ENCODE measurements around the gene FBLIM1. TPM values are rescaled to one million over a fixed set of nuclear protein-coding genes. Genes with fewer than 3 reads are reported as not detected.

Gene FBLIM1
- total and polyA plus RNA-seq, 11 donors = 31.6 to 103 (median 69.8) TPM

GRCh38 chr1:15808955-15809354 is 50.4 kb downstream of the FBLIM1 start:
- H3K27ac ChIP-seq = no peak overlapping the region
- no peak for ATAC-seq
- H3K36me3 ChIP-seq = no peaks in the 10 kb centered on the region
- H3K27me3 ChIP-seq = no peaks in the 10 kb centered on the region
- peaks cover 0 to 5% (median 0%) of the 10 kb centered on the region in 12 donors for H3K4me1 ChIP-seq
- intact Hi-C loops (cut with DNase I) = loop anchor here in 2 of 10 donors (5.0 to 10.0 kb wide), 2 partner anchors 243 to 246 kb away; no protein-coding TSS in a partner anchor
- no peak overlapping the region for H3K4me3 ChIP-seq
- no peak for DNase-seq
- 82 to 100% (median 93%) methylated on average over 1 of the region's 1 CpG for WGBS, 4 donors
- TF ChIP-seq POLR2A (IDR thresholded peaks at IDR 0.05) = no peak
- TF ChIP-seq, protein P1, sequence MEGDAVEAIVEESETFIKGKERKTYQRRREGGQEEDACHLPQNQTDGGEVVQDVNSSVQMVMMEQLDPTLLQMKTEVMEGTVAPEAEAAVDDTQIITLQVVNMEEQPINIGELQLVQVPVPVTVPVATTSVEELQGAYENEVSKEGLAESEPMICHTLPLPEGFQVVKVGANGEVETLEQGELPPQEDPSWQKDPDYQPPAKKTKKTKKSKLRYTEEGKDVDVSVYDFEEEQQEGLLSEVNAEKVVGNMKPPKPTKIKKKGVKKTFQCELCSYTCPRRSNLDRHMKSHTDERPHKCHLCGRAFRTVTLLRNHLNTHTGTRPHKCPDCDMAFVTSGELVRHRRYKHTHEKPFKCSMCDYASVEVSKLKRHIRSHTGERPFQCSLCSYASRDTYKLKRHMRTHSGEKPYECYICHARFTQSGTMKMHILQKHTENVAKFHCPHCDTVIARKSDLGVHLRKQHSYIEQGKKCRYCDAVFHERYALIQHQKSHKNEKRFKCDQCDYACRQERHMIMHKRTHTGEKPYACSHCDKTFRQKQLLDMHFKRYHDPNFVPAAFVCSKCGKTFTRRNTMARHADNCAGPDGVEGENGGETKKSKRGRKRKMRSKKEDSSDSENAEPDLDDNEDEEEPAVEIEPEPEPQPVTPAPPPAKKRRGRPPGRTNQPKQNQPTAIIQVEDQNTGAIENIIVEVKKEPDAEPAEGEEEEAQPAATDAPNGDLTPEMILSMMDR (IDR thresholded peaks at IDR 0.05) = no peak
- no peaks in the 10 kb centered on the region for H3K9me3 ChIP-seq

- intact Hi-C loops (cut with DNase I) = loop anchor here in 2 of 10 donors (10.0 kb wide), 2 partner anchors 95 to 105 kb away; no protein-coding TSS in a partner anchor
- ATAC-seq (no peak), DNase-seq (no peak)
- H3K9me3 ChIP-seq = no peaks in the 10 kb centered on the region
- H3K4me1 ChIP-seq = peaks cover 0 to 5% (median 0%) of the 10 kb centered on the region in 12 donors
- no peaks in the 10 kb centered on the region for H3K27me3 ChIP-seq
- no peak overlapping the region for H3K27ac ChIP-seq
- TF ChIP-seq, protein P1 (IDR thresholded peaks at IDR 0.05) = no peak
- no peak for TF ChIP-seq POLR2A (IDR thresholded peaks at IDR 0.05)
- 54 to 70% (median 64%) methylated on average over 1 of the region's 1 CpG for WGBS, 4 donors
- H3K4me3 ChIP-seq = no peak overlapping the region
- H3K36me3 ChIP-seq = no peaks in the 10 kb centered on the region
Measured at GRCh38 chr1:15810073-15810472, 51.5 kb downstream of the FBLIM1 start.

DNA sequence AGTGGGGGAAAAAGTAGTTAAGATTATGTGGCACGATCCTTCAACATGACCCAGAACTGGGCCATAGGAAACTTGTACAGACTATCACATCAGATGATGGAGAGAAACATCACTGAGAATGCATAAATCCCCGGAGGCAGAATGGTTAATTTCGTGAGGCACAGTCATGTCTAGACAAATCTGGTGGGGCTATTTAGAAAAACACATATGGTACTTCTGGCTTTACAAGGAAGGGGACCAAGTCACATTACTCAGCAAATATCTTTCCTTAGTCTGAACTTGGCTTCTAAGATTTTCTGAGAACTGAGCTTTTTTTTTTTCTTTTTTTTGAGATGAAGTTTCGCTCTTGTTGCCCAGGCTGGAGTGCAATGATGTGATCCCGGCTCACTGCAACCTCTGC is 58.1 kb downstream of the FBLIM1 start:
- H3K4me1 ChIP-seq = peaks cover 0 to 13% (median 2%) of the 10 kb centered on the region in 12 donors
- no peak for ATAC-seq
- TF ChIP-seq POLR2A (IDR thresholded peaks at IDR 0.05) = no peak
- TF ChIP-seq, protein P1 (IDR thresholded peaks at IDR 0.05) = no peak
- WGBS, 4 donors = 90 to 95% (median 92%) methylated on average over 5 of the region's 5 CpGs
- intact Hi-C loops (cut with DNase I) = loop anchor here in 8 of 10 donors (5.0 to 10.0 kb wide), 4 partner anchors 88 to 241 kb away; no protein-coding TSS in a partner anchor
- H3K36me3 ChIP-seq = no peaks in the 10 kb centered on the region
- no peak for DNase-seq
- no peak overlapping the region for H3K27ac ChIP-seq
- no peak overlapping the region for H3K4me3 ChIP-seq
- no peaks in the 10 kb centered on the region for H3K27me3 ChIP-seq
- H3K9me3 ChIP-seq = no peaks in the 10 kb centered on the region

DNA sequence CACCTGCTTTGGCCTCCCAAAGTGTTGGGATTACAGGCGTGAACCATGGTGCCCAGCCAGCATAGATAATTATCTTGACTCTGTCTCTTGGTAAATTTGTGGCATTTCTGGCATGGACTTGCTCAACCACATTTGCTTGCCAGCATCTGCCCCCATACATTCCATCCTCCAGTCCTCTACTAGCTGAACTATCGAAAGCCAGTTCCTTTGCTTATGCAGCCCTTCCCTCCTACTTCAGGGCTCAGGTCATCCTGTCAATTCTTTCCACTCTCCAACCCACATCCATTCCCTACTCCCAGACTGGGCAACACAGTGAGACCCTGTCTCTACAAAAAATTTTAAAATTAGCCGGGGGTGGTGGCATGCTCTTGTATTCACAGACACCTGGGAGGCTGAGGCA is 61.9 kb downstream of the FBLIM1 start:
- DNase-seq (no peak), ATAC-seq (no peak)
- H3K4me3 ChIP-seq = no peak overlapping the region
- intact Hi-C loops (cut with DNase I) = no loop called here
- H3K36me3 ChIP-seq = no peaks in the 10 kb centered on the region
- H3K27ac ChIP-seq = no peak overlapping the region
- no peaks in the 10 kb centered on the region for H3K9me3 ChIP-seq
- peaks cover 0 to 10% (median 3%) of the 10 kb centered on the region in 12 donors for H3K4me1 ChIP-seq
- no peaks in the 10 kb centered on the region for H3K27me3 ChIP-seq
- TF ChIP-seq, protein P1 (IDR thresholded peaks at IDR 0.05) = no peak
- no peak for TF ChIP-seq POLR2A (IDR thresholded peaks at IDR 0.05)
- WGBS, 4 donors = 95 to 100% (median 99%) methylated on average over 3 of the region's 3 CpGs
